Left ventricle myocardium inferior (tissue), 1 donor: ENCODE data around the gene ANKRD6. TPM values are rescaled to one million over a fixed set of nuclear protein-coding genes. Genes with fewer than 3 reads are reported as not detected.

Experiments used
- DNase-seq: peaks from one replicate; pipeline ENCODE4 v3.0.0-alpha.2; 2020
- H3K27ac ChIP-seq: fragments of 200-600 bp; replicated peaks from 2 replicates; pipeline ENCODE4 v1.8.0; 2021
- H3K27me3 ChIP-seq: fragments of 200-600 bp; 2 replicates; pipeline ENCODE4 v1.8.0; 2021; ENCODE audit warnings: low read depth
- H3K36me3 ChIP-seq: fragments of 200-600 bp; 2 replicates; pipeline ENCODE4 v1.8.0; 2021
- H3K4me1 ChIP-seq: fragments of 200-600 bp; 2 replicates; pipeline ENCODE4 v1.8.0; 2021
- H3K4me3 ChIP-seq: fragments of 200-600 bp; 2 replicates; pipeline ENCODE4 v1.8.0; 2021; ENCODE audit warnings: mild to moderate bottlenecking, moderate library complexity
- H3K9me3 ChIP-seq: fragments of 200-600 bp; replicated peaks from 2 replicates; pipeline ENCODE4 v1.8.0; 2021
- CTCF ChIP-seq: fragments of 200-600 bp; IDR thresholded peaks from 2 replicates; pipeline ENCODE4 v1.8.0; 2021; ENCODE audit warnings: antibody characterized with exemption, mild to moderate bottlenecking, borderline replicate concordance
- intact Hi-C: fragments of 100-400 bp; cut with micrococcal nuclease; formaldehyde crosslinking; loops from one replicate; pipeline ENCODE4 v1.11.0; 2022
- total RNA-seq: library from RNA; stranded (reverse); fragmentation: NEBNext Ultra II Directional; extraction: Animal tissue kit (Norgen Biotek cat#: 25700); gene quantifications from one replicate; pipeline ENCODE4 v1.2.1, GENCODE V29; 2021
- donor health status: DM: no; HTN: yes; CAD: no; lungs with severe emphysema.

Gene ANKRD6
- total RNA-seq, 1 donor from 2014 or later, result 11.1 TPM

- no peak overlapping the region for H3K27ac ChIP-seq
- peaks cover 2% of the 10 kb centered on the region for H3K36me3 ChIP-seq
- DNase-seq, result no peak
- no peaks in the 10 kb centered on the region for H3K9me3 ChIP-seq
- TF ChIP-seq CTCF, result no peak
- H3K27me3 ChIP-seq, result no peaks in the 10 kb centered on the region
- no peak overlapping the region for H3K4me3 ChIP-seq
- intact Hi-C loops, result loop anchor here (5.0 kb wide), 1 partner anchor 179 kb away; the partner anchor contains the start of gene ANKRD6
- H3K4me1 ChIP-seq, result peaks cover 3% of the 10 kb centered on the region
Observed at GRCh38 chr6:89611666-89612065, 178.7 kb downstream of the ANKRD6 start.

- H3K4me1 ChIP-seq, result peaks cover 3% of the 10 kb centered on the region
- H3K36me3 ChIP-seq, result peaks cover 5% of the 10 kb centered on the region
- H3K4me3 ChIP-seq, result no peak overlapping the region
- no peak for TF ChIP-seq CTCF
- intact Hi-C loops, result loop anchor here (5.0 kb wide), 1 partner anchor 180 kb away; the partner anchor contains the start of gene ANKRD6
- no peak overlapping the region for H3K27ac ChIP-seq
- DNase-seq, result no peak
- no peaks in the 10 kb centered on the region for H3K9me3 ChIP-seq
- no peaks in the 10 kb centered on the region for H3K27me3 ChIP-seq
Observed at GRCh38 chr6:89612121-89612520, 179.2 kb downstream of the ANKRD6 start.

GRCh38 chr6:89613790-89614189 lies 180.8 kb downstream of the ANKRD6 start:
- intact Hi-C loops, result loop anchor here (5.0 kb wide), 1 partner anchor 181 kb away; the partner anchor contains the start of gene ANKRD6
- no peaks in the 10 kb centered on the region for H3K9me3 ChIP-seq
- H3K27ac ChIP-seq, result no peak overlapping the region
- H3K27me3 ChIP-seq, result no peaks in the 10 kb centered on the region
- TF ChIP-seq CTCF, result no peak
- peak; percentile 22 for DNase-seq
- no peak overlapping the region for H3K4me3 ChIP-seq
- H3K36me3 ChIP-seq, result peaks cover 5% of the 10 kb centered on the region
- peaks cover 3% of the 10 kb centered on the region for H3K4me1 ChIP-seq

- Histone ChIP-seq H3K9me3 (no peaks in the 10 kb centered on the region), H3K36me3 (peaks cover 14% of the 10 kb centered on the region), H3K27ac (no peak overlapping the region), H3K4me3 (no peak overlapping the region), H3K4me1 (peaks cover 3% of the 10 kb centered on the region), H3K27me3 (no peaks in the 10 kb centered on the region)
- DNase-seq, result no peak
- TF ChIP-seq CTCF, result no peak
- intact Hi-C loops, result no loop called here
Observed at GRCh38 chr6:89615882-89616281, 182.9 kb downstream of the ANKRD6 start.

- intact Hi-C loops, result no loop called here
- no peak for TF ChIP-seq CTCF
Observed at GRCh38 chr6:89616531-89616930, 183.6 kb downstream of the ANKRD6 start.

More at GRCh38 chr6:89616531-89616930, 183.6 kb downstream of the ANKRD6 start:
- H3K27me3 ChIP-seq, result no peaks in the 10 kb centered on the region
- H3K9me3 ChIP-seq, result no peaks in the 10 kb centered on the region
- no peak overlapping the region for H3K27ac ChIP-seq
- peaks cover 3% of the 10 kb centered on the region for H3K4me1 ChIP-seq
- no peak for DNase-seq
- H3K36me3 ChIP-seq, result peaks cover 20% of the 10 kb centered on the region
- H3K4me3 ChIP-seq, result no peak overlapping the region
